Thyroid gland (tissue), 4 donors: ENCODE data around the gene ATAD3C.

Experiments
- CTCF ChIP-seq, 6 experiments: fragments of 200-600 bp in 3 of 6; fragments of 450-650 bp in 3 of 6; sonication (generic) in 3 of 6; IDR thresholded peaks; one replicate each; pipeline ENCODE4 v1.5.1; 2016 to 2019; ENCODE audit warnings: antibody characterized with exemption in 6 of 6, mild to moderate bottlenecking in 2 of 6, inconsistent platforms in 1 of 6, moderate library complexity in 1 of 6
- POLR2A ChIP-seq, 2 donors: fragments of 450-650 bp; IDR thresholded peaks; one replicate each; pipeline ENCODE4 v1.6.1; 2017; ENCODE audit warnings: antibody characterized with exemption in 2 of 2, mild to moderate bottlenecking in 2 of 2, moderate library complexity in 1 of 2

GRCh38 chr1:1489861-1490260 lies 40.4 kb downstream of the ATAD3C start:
- TF ChIP-seq CTCF (IDR thresholded peaks at IDR 0.05) = no peak
- no peak for TF ChIP-seq POLR2A (IDR thresholded peaks at IDR 0.05)
